ENCODE data around the gene WWOX. TPM values are rescaled to one million over a fixed set of nuclear protein-coding genes. Genes with fewer than 3 reads are reported as not detected.

The WWOX gene
- total RNA-seq, 3 donors from 2014 or later: 11.7 to 18.0 (median 13.8) TPM

- Histone ChIP-seq H3K4me1 (ENCODE audit: low read depth) (no peaks in the 10 kb centered on the region), H3K9me3 (no peaks in the 10 kb centered on the region), H3K36me3 (ENCODE audit: low read depth) (no peaks in the 10 kb centered on the region), H3K4me3 (no peak overlapping the region)
- TF ChIP-seq CTCF (IDR thresholded peaks at IDR 0.05): no peak
- DNase-seq (no peak), ATAC-seq (no peak)
- intact Hi-C loops (cut with DNase I, micrococcal nuclease): no loop called here
Observed at GRCh38 chr16:78571898-78572358, 472.5 kb downstream of the WWOX start.

GRCh38 chr16:78574571-78574970 lies 475.1 kb downstream of the WWOX start:
- no peak for TF ChIP-seq CTCF (IDR thresholded peaks at IDR 0.05)
- H3K9me3 ChIP-seq: no peaks in the 10 kb centered on the region
- no peak overlapping the region for H3K4me3 ChIP-seq
- no peaks in the 10 kb centered on the region for H3K36me3 ChIP-seq (ENCODE audit: low read depth)
- no peaks in the 10 kb centered on the region for H3K4me1 ChIP-seq (ENCODE audit: low read depth)
- intact Hi-C loops (cut with DNase I, micrococcal nuclease): no loop called here
- ATAC-seq (no peak), DNase-seq (no peak)

- DNase-seq (no peak), ATAC-seq (no peak)
- no peak for TF ChIP-seq CTCF (IDR thresholded peaks at IDR 0.05)
- Histone ChIP-seq H3K9me3 (no peaks in the 10 kb centered on the region), H3K4me1 (ENCODE audit: low read depth) (no peaks in the 10 kb centered on the region), H3K36me3 (ENCODE audit: low read depth) (no peaks in the 10 kb centered on the region), H3K4me3 (no peak overlapping the region)
- intact Hi-C loops (cut with DNase I, micrococcal nuclease): no loop called here
Observed at GRCh38 chr16:78576941-78577340, 477.5 kb downstream of the WWOX start.

- Histone ChIP-seq H3K36me3 (ENCODE audit: low read depth) (no peaks in the 10 kb centered on the region), H3K4me3 (no peak overlapping the region), H3K9me3 (no peaks in the 10 kb centered on the region), H3K4me1 (ENCODE audit: low read depth) (no peaks in the 10 kb centered on the region)
- intact Hi-C loops (cut with DNase I, micrococcal nuclease): no loop called here
- DNase-seq (no peak), ATAC-seq (no peak)
- TF ChIP-seq CTCF (IDR thresholded peaks at IDR 0.05): no peak
Observed at GRCh38 chr16:78577630-78578029, 478.2 kb downstream of the WWOX start.

GRCh38 chr16:78579020-78579419 lies 479.6 kb downstream of the WWOX start:
- Histone ChIP-seq H3K36me3 (ENCODE audit: low read depth) (no peaks in the 10 kb centered on the region), H3K9me3 (no peaks in the 10 kb centered on the region), H3K4me3 (no peak overlapping the region), H3K4me1 (ENCODE audit: low read depth) (no peaks in the 10 kb centered on the region)
- DNase-seq: no peak
- ATAC-seq: no peak
- intact Hi-C loops (cut with DNase I, micrococcal nuclease): no loop called here
- no peak for TF ChIP-seq CTCF (IDR thresholded peaks at IDR 0.05)

GRCh38 chr16:78583441-78583840 lies 484.0 kb downstream of the WWOX start:
- Histone ChIP-seq H3K36me3 (ENCODE audit: low read depth) (no peaks in the 10 kb centered on the region), H3K4me1 (ENCODE audit: low read depth) (no peaks in the 10 kb centered on the region), H3K4me3 (no peak overlapping the region), H3K9me3 (no peaks in the 10 kb centered on the region)
- intact Hi-C loops (cut with DNase I, micrococcal nuclease): no loop called here
- no peak for TF ChIP-seq CTCF (IDR thresholded peaks at IDR 0.05)
- DNase-seq (no peak), ATAC-seq (no peak)
